GM12874 (cell line): Measurements from ENCODE around the gene USH2A.

Experiments
- TF ChIP-seq, protein P1 (sequence below): IDR thresholded peaks from 2 replicates; pipeline ENCODE4 v1.5.1; 2011; ENCODE audit warnings: low read depth, mild to moderate bottlenecking, control low read depth, low read length, moderate library complexity; ENCODE audit not compliant: insufficient read depth

Gene USH2A

DNA sequence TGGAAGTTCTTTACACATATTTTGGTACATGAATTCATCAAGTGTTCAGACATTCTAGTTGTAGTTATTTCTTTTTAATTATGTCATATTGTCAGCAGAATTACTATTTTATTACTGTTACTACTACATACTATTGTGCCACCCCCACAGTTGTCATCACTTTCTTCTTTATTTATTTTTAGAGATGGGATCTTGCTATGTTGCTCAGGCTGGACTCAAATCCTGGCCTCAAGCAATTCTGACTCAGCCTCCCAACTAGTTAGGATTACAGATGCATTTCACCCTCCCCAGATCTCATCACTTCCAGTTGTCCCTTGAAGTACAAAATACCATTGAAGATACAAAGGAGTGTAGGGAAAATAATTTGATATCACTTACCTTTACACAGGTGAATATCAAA, 598.2 kb downstream of the USH2A start:
- TF ChIP-seq, protein P1, sequence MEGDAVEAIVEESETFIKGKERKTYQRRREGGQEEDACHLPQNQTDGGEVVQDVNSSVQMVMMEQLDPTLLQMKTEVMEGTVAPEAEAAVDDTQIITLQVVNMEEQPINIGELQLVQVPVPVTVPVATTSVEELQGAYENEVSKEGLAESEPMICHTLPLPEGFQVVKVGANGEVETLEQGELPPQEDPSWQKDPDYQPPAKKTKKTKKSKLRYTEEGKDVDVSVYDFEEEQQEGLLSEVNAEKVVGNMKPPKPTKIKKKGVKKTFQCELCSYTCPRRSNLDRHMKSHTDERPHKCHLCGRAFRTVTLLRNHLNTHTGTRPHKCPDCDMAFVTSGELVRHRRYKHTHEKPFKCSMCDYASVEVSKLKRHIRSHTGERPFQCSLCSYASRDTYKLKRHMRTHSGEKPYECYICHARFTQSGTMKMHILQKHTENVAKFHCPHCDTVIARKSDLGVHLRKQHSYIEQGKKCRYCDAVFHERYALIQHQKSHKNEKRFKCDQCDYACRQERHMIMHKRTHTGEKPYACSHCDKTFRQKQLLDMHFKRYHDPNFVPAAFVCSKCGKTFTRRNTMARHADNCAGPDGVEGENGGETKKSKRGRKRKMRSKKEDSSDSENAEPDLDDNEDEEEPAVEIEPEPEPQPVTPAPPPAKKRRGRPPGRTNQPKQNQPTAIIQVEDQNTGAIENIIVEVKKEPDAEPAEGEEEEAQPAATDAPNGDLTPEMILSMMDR: no peak

DNA sequence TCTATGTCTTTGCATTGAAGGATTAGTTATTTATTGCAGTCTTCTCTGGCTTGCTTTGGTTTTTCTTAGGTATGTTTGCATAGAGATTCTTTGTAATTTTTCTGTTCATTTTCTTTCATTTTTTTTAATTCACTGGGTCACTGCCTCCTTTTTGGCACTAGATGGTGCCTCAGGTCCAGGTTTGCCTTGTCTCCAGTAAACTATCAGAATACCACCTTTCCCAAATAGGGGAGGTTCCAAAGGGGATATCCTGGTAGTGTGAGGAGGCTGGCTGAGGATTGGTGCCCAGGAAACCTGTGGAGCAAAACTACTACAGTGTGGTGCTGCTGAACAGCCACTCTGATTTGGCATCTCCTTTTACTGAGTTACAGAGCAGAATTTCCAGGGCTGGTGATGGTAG, 599.0 kb downstream of the USH2A start:
- TF ChIP-seq, protein P1: no peak

DNA sequence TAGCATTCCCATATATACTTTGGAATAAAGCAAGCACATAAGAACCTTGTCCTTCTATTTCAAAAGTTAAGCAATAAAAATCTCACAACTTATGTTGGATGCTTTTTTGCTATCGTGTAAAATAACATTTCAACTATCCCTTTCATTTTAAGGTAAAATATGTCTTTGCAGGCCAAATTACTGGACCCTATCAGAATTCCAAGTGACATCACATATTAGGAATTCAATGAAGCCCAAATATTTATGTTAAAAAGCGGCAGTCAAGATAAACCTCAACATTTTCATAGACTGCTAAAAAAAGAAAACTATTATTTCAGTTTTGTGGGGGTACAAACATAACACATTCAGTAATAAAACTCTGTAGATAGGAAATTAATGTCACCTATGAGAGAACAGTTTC, 604.1 kb downstream of the USH2A start:
- TF ChIP-seq, protein P1: no peak

DNA sequence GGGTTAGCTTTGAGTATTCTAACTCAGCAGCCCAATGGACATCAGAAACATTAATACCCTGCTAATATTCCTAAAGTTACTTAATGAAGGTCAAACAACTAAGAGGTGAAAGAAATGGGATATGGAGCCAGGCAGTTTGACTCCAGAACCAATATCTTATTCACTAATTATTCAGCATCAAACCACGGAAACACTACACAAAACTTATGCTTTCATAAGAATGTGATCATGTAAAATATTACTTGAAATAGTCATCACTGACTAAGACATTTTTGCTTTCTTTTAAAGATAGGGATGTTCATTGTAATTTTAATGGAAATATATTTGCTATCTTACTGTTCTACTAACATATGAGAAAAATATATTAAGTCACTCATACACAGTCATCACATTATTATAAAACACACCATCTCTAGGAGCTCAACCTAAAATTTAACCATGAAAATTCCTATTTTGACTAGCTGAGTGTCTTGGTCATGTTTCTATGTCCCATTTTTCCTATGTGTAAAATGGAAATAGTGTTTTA, 615.3 kb downstream of the USH2A start:
- TF ChIP-seq, protein P1: no peak

DNA sequence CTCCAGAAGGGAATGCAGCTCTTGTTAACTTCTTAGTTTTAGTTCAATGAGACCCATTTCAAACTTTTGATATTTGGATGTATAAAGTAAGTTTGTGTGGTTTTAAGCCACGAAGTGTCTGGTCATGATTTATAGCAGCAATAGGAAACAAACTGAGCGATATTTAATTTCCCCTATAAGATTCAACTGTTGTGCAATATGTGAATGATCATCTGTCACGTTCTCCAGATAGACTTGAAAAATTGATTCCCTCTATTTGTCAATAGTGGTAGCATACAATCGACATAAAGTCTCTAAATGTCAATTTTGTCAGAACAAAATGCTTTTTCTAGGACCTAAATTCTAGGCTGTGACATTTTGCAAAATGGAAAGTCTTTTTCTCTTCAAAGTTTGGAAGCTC, 616.0 kb downstream of the USH2A start:
- TF ChIP-seq, protein P1: no peak

DNA sequence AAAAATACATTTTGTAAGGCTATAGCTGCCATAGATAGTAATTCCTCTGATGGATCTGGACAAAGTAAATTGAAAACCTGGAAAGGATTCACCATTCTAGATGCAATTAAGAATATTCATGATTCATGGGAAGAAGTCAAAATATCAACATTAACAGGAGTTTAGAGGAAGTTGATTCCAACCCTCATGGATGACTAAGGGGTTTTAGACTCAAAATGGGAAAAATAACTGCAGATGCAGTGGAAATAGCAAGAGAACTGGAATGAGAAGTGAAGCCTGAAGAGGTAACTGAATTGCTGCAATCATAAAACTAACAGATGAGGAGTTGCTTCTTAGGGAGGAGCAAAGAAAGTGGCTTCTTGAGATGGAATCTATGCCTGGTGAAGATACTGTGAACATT, 625.4 kb downstream of the USH2A start:
- TF ChIP-seq, protein P1: no peak

DNA sequence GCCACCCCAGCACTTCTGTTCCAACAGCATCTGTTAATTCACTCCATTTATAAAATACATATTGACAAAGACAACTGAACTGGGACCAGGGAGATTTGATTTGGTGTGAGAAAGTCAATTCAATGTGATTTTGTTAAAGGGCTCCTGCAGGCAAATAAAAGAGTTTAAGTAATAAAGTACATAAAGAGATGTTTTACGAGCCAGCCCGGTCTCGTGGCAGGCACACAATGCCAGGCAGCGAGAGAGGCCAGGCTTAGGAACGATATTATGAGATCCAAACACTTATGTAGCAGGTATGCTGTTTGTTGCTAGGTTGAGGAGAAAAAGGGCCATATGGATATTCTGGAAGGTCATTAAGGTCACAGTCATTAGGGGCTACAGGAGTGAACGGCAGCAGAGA, 629.1 kb downstream of the USH2A start:
- TF ChIP-seq, protein P1: no peak

DNA sequence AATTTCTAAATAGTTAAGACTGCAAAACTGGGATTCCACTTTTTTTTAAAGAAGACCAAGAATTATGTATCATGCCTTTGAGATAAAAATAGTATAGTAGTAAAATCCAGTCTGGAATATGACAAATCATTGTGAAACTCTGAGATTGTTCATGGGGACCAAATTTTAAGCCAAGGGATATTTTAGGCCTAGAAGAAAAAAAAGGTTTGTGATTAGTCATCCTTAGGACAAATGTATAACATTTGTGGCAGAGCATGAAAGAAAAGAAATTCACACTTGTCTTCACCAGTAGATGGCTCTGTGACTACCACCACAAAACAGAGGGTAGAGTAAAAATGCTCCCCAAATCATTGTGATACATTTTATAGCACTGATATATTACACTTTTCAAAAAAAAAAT, 630.1 kb downstream of the USH2A start:
- TF ChIP-seq, protein P1: no peak
